NCI-H446 treated with DMSO at 0.1 percent for 48 hours (cell line): ENCODE data around the gene EXOC8.

Source experiments
- DNase-seq: peaks from one replicate; lab custom pipeline; 2025; lab: John Stamatoyannopoulos, UW

EXOC8 gene

GRCh38 chr1:231337472-231338269 lies at the start of gene EXOC8:
Gene EXOC8, minus strand, starts transcription at chr1:231337852. Its CDS starts 107 bp downstream, at chr1:231337745.
- DNase-seq = peak; percentile 94

GRCh38 chr1:231386466-231386865 lies 48.8 kb upstream of the EXOC8 start:
- no peak for DNase-seq

- DNase-seq = no peak
Measured at GRCh38 chr1:231385416-231385748, 47.7 kb upstream of the EXOC8 start.

GRCh38 chr1:231384696-231385415 lies 47.2 kb upstream of the EXOC8 start:
- DNase-seq = no peak

GRCh38 chr1:231383159-231383860 lies 45.7 kb upstream of the EXOC8 start:
- DNase-seq = no peak

GRCh38 chr1:231382426-231382825 lies 44.8 kb upstream of the EXOC8 start:
- DNase-seq = no peak

GRCh38 chr1:231381729-231382128 lies 44.1 kb upstream of the EXOC8 start:
- no peak for DNase-seq

GRCh38 chr1:231376875-231377549 lies 39.4 kb upstream of the EXOC8 start:
- DNase-seq = no peak

- no peak for DNase-seq
Measured at GRCh38 chr1:231376101-231376500, 38.4 kb upstream of the EXOC8 start.

- no peak for DNase-seq
Measured at GRCh38 chr1:231374394-231374793, 36.7 kb upstream of the EXOC8 start.

- no peak for DNase-seq
Measured at GRCh38 chr1:231372501-231372900, 34.8 kb upstream of the EXOC8 start.

GRCh38 chr1:231369282-231369681 lies 31.6 kb upstream of the EXOC8 start:
- DNase-seq = no peak

GRCh38 chr1:231364192-231364591 lies 26.5 kb upstream of the EXOC8 start:
- DNase-seq = no peak

- no peak for DNase-seq
Measured at GRCh38 chr1:231363624-231364023, 26.0 kb upstream of the EXOC8 start.

- no peak for DNase-seq
Measured at GRCh38 chr1:231362325-231362724, 24.7 kb upstream of the EXOC8 start.

GRCh38 chr1:231359113-231359512 lies 21.5 kb upstream of the EXOC8 start:
- no peak for DNase-seq

GRCh38 chr1:231357831-231358354 lies 20.2 kb upstream of the EXOC8 start:
- peak; percentile 50 for DNase-seq

GRCh38 chr1:231357187-231357772 lies 19.6 kb upstream of the EXOC8 start:
- no peak for DNase-seq

- DNase-seq = no peak
Measured at GRCh38 chr1:231355171-231355570, 17.5 kb upstream of the EXOC8 start.

- no peak for DNase-seq
Measured at GRCh38 chr1:231354330-231355020, 16.8 kb upstream of the EXOC8 start.

- no peak for DNase-seq
Measured at GRCh38 chr1:231353086-231353485, 15.4 kb upstream of the EXOC8 start.
